ENCODE measurements around the gene ROR2. TPM values are rescaled to one million over a fixed set of nuclear protein-coding genes. Genes with fewer than 3 reads are reported as not detected.

Gene ROR2
- total RNA-seq, 1 experiment from 2014 or later, result not detected

DNA sequence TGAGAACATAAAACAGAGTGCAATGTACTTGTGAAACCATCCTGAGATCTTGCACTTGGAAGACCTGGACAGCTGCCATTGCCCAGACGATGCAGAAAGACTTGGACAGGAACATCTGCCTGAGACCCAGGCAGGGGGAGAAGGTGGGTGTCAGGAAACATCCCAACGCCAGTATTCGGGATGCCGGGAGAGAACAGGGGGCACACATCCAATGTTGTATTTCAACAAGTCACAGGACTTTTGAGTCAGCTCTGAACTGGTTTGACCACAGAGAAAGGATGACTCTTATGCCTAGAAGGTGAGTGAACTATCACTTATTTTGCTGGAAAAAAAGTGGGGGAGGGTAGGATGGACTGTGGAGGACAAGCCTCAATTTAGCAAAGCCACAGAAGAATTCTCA lies 124.6 kb downstream of the ROR2 start:
- peaks cover 45% of the 10 kb centered on the region for H3K27me3 ChIP-seq
- no peak overlapping the region for H3K27ac ChIP-seq
- H3K36me3 ChIP-seq, result no peaks in the 10 kb centered on the region
- H3K4me1 ChIP-seq, result no peaks in the 10 kb centered on the region
- no peak for DNase-seq
- no peaks in the 10 kb centered on the region for H3K9me3 ChIP-seq (replicated peaks)
- H3K4me3 ChIP-seq, result no peak overlapping the region

DNA sequence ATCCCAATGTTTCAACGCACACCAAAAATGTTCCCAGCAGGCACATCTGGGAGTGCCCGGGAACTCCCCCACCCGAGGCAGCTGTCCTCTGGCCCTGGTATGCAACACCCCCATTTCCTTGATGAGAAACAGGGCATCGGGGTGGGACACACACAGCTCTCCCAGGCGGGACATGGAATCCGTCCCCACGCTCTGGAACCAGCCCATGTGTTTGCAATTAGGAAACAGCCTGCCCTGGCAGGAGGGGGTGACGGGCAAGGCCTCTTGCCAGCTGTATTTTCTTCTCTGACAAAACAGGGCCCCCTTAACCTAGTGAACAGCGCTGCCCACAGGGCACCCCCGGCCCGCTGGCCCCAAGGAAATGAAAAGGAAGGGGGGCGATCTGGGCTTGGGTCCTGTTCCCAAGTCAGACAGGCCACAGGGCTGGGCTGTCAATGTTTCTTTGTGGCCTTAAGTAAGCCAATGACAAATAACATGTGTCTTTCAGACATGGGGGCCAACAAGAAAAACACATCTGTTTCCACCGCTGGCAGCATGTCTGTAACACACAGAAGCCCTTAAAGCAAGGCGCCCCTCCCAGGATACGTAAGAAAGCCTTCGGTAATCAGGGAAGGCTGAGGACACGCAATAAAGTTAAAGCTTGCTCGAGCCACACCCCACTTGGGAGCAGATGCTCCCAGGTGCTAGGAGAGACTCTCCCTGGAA lies 125.3 kb downstream of the ROR2 start:
- H3K36me3 ChIP-seq, result no peaks in the 10 kb centered on the region
- H3K27me3 ChIP-seq, result peaks cover 45% of the 10 kb centered on the region
- H3K27ac ChIP-seq, result no peak overlapping the region
- DNase-seq, result no peak
- no peaks in the 10 kb centered on the region for H3K9me3 ChIP-seq (replicated peaks)
- no peak overlapping the region for H3K4me3 ChIP-seq
- no peaks in the 10 kb centered on the region for H3K4me1 ChIP-seq

DNA sequence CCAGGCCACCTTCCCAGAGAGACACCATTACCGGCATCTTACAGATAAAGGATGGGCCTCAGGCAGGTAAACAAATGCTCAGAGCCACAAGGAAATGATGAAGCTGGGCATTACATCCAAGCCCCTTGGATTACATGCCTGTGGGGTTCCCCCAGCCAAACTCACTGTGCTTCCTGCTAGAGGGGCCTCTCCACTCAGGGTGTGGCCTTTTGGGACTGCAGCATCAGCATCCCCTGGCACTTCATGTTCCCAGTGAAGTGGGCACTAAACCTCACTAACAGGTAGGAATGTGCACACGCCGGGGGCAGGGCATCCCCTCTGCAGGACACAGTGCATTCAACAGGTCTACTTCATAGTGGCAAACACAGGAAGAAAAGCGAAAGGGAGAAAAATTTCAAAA lies 125.9 kb downstream of the ROR2 start:
- no peak for DNase-seq
- no peaks in the 10 kb centered on the region for H3K9me3 ChIP-seq (replicated peaks)
- no peaks in the 10 kb centered on the region for H3K36me3 ChIP-seq
- H3K4me3 ChIP-seq, result no peak overlapping the region
- no peak overlapping the region for H3K27ac ChIP-seq
- H3K27me3 ChIP-seq, result peaks cover 47% of the 10 kb centered on the region
- no peaks in the 10 kb centered on the region for H3K4me1 ChIP-seq

GRCh38 chr9:91820949-91821880 lies 128.8 kb downstream of the ROR2 start:
- DNase-seq, result no peak
- no peak overlapping the region for H3K27ac ChIP-seq
- no peaks in the 10 kb centered on the region for H3K4me1 ChIP-seq
- no peaks in the 10 kb centered on the region for H3K36me3 ChIP-seq
- H3K4me3 ChIP-seq, result no peak overlapping the region
- H3K27me3 ChIP-seq, result peaks cover 58% of the 10 kb centered on the region
- no peaks in the 10 kb centered on the region for H3K9me3 ChIP-seq (replicated peaks)

- Histone ChIP-seq H3K27ac (no peak overlapping the region), H3K4me1 (no peaks in the 10 kb centered on the region), H3K36me3 (no peaks in the 10 kb centered on the region), H3K27me3 (peaks cover 59% of the 10 kb centered on the region), H3K4me3 (no peak overlapping the region), H3K9me3 (replicated peaks) (no peaks in the 10 kb centered on the region)
- no peak for DNase-seq
Observed at GRCh38 chr9:91820126-91820750, 129.8 kb downstream of the ROR2 start.

DNA sequence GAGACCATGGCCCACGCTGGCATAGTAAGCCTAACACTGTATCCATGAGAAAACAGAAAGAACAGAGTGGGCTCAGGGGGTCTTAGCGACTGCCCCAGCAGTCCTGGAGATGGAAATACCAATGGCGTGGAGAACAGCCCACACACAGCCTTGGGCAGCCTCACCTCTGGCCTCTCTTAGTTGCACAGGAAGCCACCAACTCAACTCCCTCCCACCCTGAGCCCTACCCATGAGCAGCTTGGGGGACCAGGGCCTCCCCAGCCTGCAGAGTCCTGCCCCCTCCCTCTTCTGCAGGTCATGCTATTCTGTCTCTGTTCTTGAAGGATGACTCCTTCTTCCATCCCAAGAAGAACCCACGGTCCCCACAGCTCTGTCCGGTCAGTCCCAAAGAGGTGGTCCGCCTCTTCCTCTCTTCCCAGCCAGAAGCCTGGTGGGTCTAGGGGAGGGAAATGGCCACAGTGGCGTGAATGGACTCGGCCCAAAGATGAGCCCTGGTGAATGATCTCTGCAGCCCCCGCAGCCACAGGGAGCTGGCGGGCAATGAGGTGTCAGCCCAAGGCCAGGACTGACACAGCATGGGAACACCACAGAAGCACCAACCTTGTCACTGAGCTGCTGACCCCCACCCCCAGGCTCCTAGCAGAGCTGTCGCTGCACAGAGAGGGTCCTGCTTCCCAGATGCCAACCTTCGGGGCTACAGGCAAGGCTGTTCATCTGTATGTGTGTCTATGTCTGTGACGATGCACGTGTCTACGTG lies 131.2 kb downstream of the ROR2 start:
- H3K9me3 ChIP-seq (replicated peaks), result no peaks in the 10 kb centered on the region
- no peaks in the 10 kb centered on the region for H3K4me1 ChIP-seq
- H3K27ac ChIP-seq, result no peak overlapping the region
- DNase-seq, result no peak
- H3K27me3 ChIP-seq, result peaks cover 50% of the 10 kb centered on the region
- no peak overlapping the region for H3K4me3 ChIP-seq
- no peaks in the 10 kb centered on the region for H3K36me3 ChIP-seq

GRCh38 chr9:91818225-91818585 lies 131.8 kb downstream of the ROR2 start:
- Histone ChIP-seq H3K27me3 (peaks cover 52% of the 10 kb centered on the region), H3K9me3 (replicated peaks) (no peaks in the 10 kb centered on the region), H3K36me3 (no peaks in the 10 kb centered on the region), H3K4me3 (no peak overlapping the region), H3K4me1 (no peaks in the 10 kb centered on the region), H3K27ac (no peak overlapping the region)
- no peak for DNase-seq

GRCh38 chr9:91817493-91818224 lies 132.4 kb downstream of the ROR2 start:
- DNase-seq, result no peak

DNA sequence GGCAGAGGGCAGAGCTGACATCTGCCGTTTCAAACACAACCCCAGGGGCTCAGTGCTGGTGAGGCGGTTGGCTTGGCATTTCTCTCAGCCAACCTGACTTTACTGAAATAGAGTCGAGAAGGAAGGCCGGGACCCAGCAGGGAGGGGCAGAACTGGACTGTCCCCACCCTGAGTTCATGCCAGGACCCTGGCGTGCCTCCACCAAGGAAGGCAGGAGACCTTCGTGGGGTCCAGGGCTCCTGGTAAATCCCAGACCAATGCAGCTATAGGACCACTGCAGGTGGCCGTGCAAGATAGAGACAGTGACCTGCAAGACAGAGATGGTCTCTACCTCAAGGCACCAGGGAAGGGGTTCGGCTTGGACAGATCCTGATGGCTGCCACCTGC lies 132.9 kb downstream of the ROR2 start:
- no peaks in the 10 kb centered on the region for H3K4me1 ChIP-seq
- no peaks in the 10 kb centered on the region for H3K9me3 ChIP-seq (replicated peaks)
- no peaks in the 10 kb centered on the region for H3K36me3 ChIP-seq
- H3K27ac ChIP-seq, result no peak overlapping the region
- H3K4me3 ChIP-seq, result no peak overlapping the region
- no peak for DNase-seq
- H3K27me3 ChIP-seq, result peaks cover 49% of the 10 kb centered on the region

More at GRCh38 chr9:91817493-91818224, 132.4 kb downstream of the ROR2 start:
- Histone ChIP-seq H3K27ac (no peak overlapping the region), H3K4me1 (no peaks in the 10 kb centered on the region), H3K36me3 (no peaks in the 10 kb centered on the region), H3K9me3 (replicated peaks) (no peaks in the 10 kb centered on the region), H3K27me3 (peaks cover 52% of the 10 kb centered on the region), H3K4me3 (no peak overlapping the region)

GRCh38 chr9:91816356-91816755 lies 133.7 kb downstream of the ROR2 start:
- Histone ChIP-seq H3K4me3 (no peak overlapping the region), H3K27ac (no peak overlapping the region), H3K4me1 (no peaks in the 10 kb centered on the region), H3K9me3 (replicated peaks) (no peaks in the 10 kb centered on the region), H3K36me3 (no peaks in the 10 kb centered on the region), H3K27me3 (peaks cover 45% of the 10 kb centered on the region)
- no peak for DNase-seq

DNA sequence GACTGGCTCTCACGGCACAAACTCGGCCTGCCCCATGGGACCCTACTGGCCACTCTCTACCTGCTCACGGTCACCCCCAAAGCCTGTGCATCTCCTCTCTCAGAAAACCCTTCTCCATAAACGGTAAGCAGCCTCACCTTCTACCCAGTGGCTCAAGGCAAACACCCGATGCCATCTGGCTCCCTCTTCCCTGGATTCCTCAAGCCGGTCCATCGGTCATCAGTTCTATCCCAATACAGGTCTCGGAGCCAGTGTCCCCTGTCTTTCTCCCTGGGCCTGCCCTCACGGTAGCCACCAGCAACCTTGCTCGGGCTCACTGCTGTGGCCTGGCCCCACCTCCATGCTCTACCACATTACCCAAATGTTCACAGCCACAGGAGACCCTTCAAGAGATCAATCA lies 134.1 kb downstream of the ROR2 start:
- Histone ChIP-seq H3K27ac (no peak overlapping the region), H3K9me3 (replicated peaks) (no peaks in the 10 kb centered on the region), H3K36me3 (no peaks in the 10 kb centered on the region), H3K4me1 (no peaks in the 10 kb centered on the region), H3K27me3 (peaks cover 49% of the 10 kb centered on the region), H3K4me3 (no peak overlapping the region)
- no peak for DNase-seq

DNA sequence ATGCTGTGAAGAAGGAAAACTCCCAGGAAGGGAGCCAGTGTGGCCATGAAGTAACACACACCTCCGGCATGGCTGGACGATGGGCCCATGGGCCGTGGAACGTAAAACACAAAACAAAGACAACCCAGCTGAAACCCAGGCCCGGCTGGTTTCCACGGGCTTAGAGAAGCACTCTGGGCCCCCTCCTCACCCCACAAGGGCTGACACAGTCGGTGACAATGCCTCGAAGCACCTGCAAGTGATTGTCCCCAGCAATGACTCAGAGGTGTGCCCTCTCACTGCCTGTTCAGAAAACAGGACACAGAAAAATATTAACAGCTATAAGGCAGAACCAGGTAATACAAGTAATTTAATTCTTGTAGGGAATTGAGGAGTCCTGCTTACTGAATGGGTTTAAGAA lies 135.3 kb downstream of the ROR2 start:
- H3K36me3 ChIP-seq, result no peaks in the 10 kb centered on the region
- no peak overlapping the region for H3K4me3 ChIP-seq
- H3K9me3 ChIP-seq (replicated peaks), result no peaks in the 10 kb centered on the region
- H3K4me1 ChIP-seq, result no peaks in the 10 kb centered on the region
- no peak overlapping the region for H3K27ac ChIP-seq
- DNase-seq, result no peak
- peaks cover 59% of the 10 kb centered on the region for H3K27me3 ChIP-seq

DNA sequence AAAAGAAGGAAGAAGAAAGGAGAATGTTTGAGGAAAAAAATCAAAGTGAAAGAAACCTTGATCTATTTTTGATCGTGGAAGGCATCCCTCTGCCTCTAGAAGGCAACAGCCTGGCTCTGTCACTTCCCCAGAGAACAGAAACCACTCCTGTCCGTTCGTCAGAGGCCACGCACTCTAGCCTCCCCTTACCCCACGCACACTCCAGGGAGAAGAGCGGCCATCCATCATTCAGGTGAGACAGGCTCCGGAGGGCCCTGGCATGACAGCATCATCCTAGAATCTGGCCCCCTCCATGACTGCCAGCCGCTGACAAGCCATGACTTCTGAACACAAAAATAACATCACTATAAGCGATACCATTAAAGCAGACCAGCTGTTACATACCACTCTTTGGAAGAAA lies 135.8 kb downstream of the ROR2 start:
- no peaks in the 10 kb centered on the region for H3K9me3 ChIP-seq (replicated peaks)
- no peaks in the 10 kb centered on the region for H3K4me1 ChIP-seq

DNA sequence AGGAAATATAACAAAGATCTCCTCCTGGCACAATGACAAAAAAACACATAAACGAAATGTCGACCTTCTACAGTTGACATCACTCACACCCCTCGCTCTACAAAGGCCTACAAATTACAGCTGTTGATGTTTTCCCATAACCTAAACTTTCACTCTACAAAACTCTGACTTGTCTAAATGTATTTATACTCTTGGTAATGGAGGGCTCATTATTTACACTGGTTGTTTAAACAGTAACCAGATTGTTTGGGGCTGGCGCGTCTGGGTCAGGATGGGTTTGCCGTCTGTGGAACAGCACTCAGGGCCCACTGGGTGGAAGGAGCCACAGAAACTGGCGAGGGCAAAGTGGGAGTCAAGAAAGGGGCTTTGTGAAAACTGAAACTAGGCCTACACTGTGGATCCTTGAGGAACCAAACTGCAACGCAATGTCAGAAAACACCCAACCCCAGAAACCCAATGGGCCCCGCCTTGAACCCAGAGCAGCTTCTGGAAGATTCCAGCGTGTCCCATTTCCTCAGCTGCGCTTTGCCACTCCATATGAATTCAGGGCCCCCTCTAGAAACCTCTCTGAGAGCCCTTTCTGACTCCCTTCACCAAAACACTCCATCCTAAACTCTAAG lies 136.7 kb downstream of the ROR2 start:
- H3K27ac ChIP-seq, result no peak overlapping the region
- H3K4me3 ChIP-seq, result no peak overlapping the region
- H3K9me3 ChIP-seq (replicated peaks), result no peaks in the 10 kb centered on the region
- no peak for DNase-seq
- no peaks in the 10 kb centered on the region for H3K36me3 ChIP-seq
- H3K27me3 ChIP-seq, result peaks cover 56% of the 10 kb centered on the region
- H3K4me1 ChIP-seq, result no peaks in the 10 kb centered on the region

More for the DNA sequence above, 135.8 kb downstream of the ROR2 start:
- Histone ChIP-seq H3K27me3 (peaks cover 61% of the 10 kb centered on the region), H3K36me3 (no peaks in the 10 kb centered on the region), H3K27ac (no peak overlapping the region), H3K4me3 (no peak overlapping the region)
- DNase-seq, result no peak

All from SJCRH30 (cell line).